Cardiac muscle cell (in vitro differentiated cells and primary cell): ENCODE measurements around the gene OR9Q1. TPM values are rescaled to one million over a fixed set of nuclear protein-coding genes. Genes with fewer than 3 reads are reported as not detected.

Experiments used
- DNase-seq, 2 donors: peaks; one replicate each; pipeline versions ENCODE4 v3.0.0 to v3.0.0-alpha.2; 2010 to 2017; ENCODE audit warnings: low read depth in 1 of 2, low spot score in 1 of 2
- H3K27ac ChIP-seq: fragments of 200-600 bp; sonication (generic); 2 replicates; pipeline ENCODE4 v1.5.1; 2016
- H3K27me3 ChIP-seq: fragments of 200-600 bp; sonication (generic); 2 replicates; pipeline ENCODE4 v1.6.0; 2016; ENCODE audit warnings: control low read depth
- H3K36me3 ChIP-seq: fragments of 200-600 bp; sonication (generic); 2 replicates; pipeline ENCODE4 v1.5.1; 2016; ENCODE audit warnings: control low read depth
- H3K4me1 ChIP-seq: fragments of 200-600 bp; sonication (generic); 2 replicates; pipeline ENCODE4 v1.8.1; 2017; ENCODE audit warnings: low read depth, mild to moderate bottlenecking, mixed run types
- H3K4me3 ChIP-seq: fragments of 200-600 bp; sonication (generic); 2 replicates; pipeline ENCODE4 v1.5.1; 2016; ENCODE audit warnings: mild to moderate bottlenecking
- H3K9me3 ChIP-seq: fragments of 200-600 bp; sonication (generic); 2 replicates; pipeline ENCODE4 v1.5.1; 2017; ENCODE audit warnings: low read depth, mild to moderate bottlenecking, control low read depth
- CTCF ChIP-seq: IDR thresholded peaks from 2 replicates; pipeline ENCODE4 v1.5.1; 2012; ENCODE audit warnings: low read depth, mild to moderate bottlenecking, low read length
- polyA plus RNA-seq: library from polyadenylated mRNA; unstranded; fragments of >200 nt; fragmentation: Nextera tagmentation; extraction: Ambion mirVana; gene quantifications from 2 replicates; pipeline ENCODE4 v1.2.1, GENCODE V29; 2016
- total RNA-seq: library from RNA; depleted of rRNA; stranded (reverse); fragments of >200 nt; gene quantifications from 2 replicates; pipeline ENCODE4 v1.2.3, GENCODE V29; 2016

The OR9Q1 gene
- total and polyA plus RNA-seq, 2 experiments from 2014 or later: not detected

GRCh38 chr11:58216476-58216875 is 192.8 kb downstream of the OR9Q1 start:
- H3K36me3 ChIP-seq: no peaks in the 10 kb centered on the region
- H3K27me3 ChIP-seq: no peaks in the 10 kb centered on the region
- H3K4me3 ChIP-seq: no peak overlapping the region
- H3K27ac ChIP-seq: no peak overlapping the region
- H3K9me3 ChIP-seq: no peaks in the 10 kb centered on the region
- no peak for TF ChIP-seq CTCF
- no peak for DNase-seq
- H3K4me1 ChIP-seq: no peaks in the 10 kb centered on the region

- H3K4me3 ChIP-seq: no peak overlapping the region
- no peaks in the 10 kb centered on the region for H3K4me1 ChIP-seq
- H3K27ac ChIP-seq: no peak overlapping the region
- H3K27me3 ChIP-seq: no peaks in the 10 kb centered on the region
- no peaks in the 10 kb centered on the region for H3K36me3 ChIP-seq
- no peak for TF ChIP-seq CTCF
- no peak for DNase-seq
- H3K9me3 ChIP-seq: no peaks in the 10 kb centered on the region
These were observed 199.0 kb downstream of the OR9Q1 start for GRCh38 chr11:58222721-58223120.

GRCh38 chr11:58227956-58228615 is 204.4 kb downstream of the OR9Q1 start:
- Histone ChIP-seq H3K36me3 (no peaks in the 10 kb centered on the region), H3K4me1 (no peaks in the 10 kb centered on the region), H3K27ac (no peak overlapping the region), H3K4me3 (no peak overlapping the region), H3K27me3 (no peaks in the 10 kb centered on the region), H3K9me3 (no peaks in the 10 kb centered on the region)
- no peak for TF ChIP-seq CTCF
- DNase-seq: no peak

Other genes starting within 250 kb of the OR9Q1 start
- gene OR6Q1, start 7.1 kb downstream of the OR9Q1 start, total RNA-seq: not detected in 2 replicates
- not detected in 2 replicates for gene OR6Q1, start 7.1 kb downstream of the OR9Q1 start, polyA plus RNA-seq
- not detected in 2 replicates for gene OR9I1, start 101.6 kb downstream of the OR9Q1 start, total RNA-seq
- gene OR9I1, start 101.6 kb downstream of the OR9Q1 start, polyA plus RNA-seq: not detected in 2 replicates
- not detected in 2 replicates for gene OR9Q2, start 165.2 kb downstream of the OR9Q1 start, total RNA-seq
- gene OR9Q2, start 165.2 kb downstream of the OR9Q1 start, polyA plus RNA-seq: not detected in 2 replicates
- not detected in 2 replicates for gene OR1S2, start 180.3 kb downstream of the OR9Q1 start, total RNA-seq
- gene OR1S2, start 180.3 kb downstream of the OR9Q1 start, polyA plus RNA-seq: not detected in 2 replicates
- gene OR1S1, start 188.8 kb downstream of the OR9Q1 start, total RNA-seq: not detected in 2 replicates
- not detected in 2 replicates for gene OR1S1, start 188.8 kb downstream of the OR9Q1 start, polyA plus RNA-seq
- not detected in 2 replicates for gene OR10Q1, start 205.0 kb downstream of the OR9Q1 start, total RNA-seq
- not detected in 2 replicates for gene OR10Q1, start 205.0 kb downstream of the OR9Q1 start, polyA plus RNA-seq
- not detected in 2 replicates for gene OR10W1, start 244.4 kb downstream of the OR9Q1 start, total RNA-seq
- gene OR10W1, start 244.4 kb downstream of the OR9Q1 start, polyA plus RNA-seq: not detected in 2 replicates